NB4 (cell line): ENCODE data around the gene MCMBP.

Source experiments
- CTCF ChIP-seq: IDR thresholded peaks from one replicate; pipeline ENCODE4 v1.5.1; 2012; ENCODE audit warnings: low read depth, low read length
- MYC ChIP-seq: IDR thresholded peaks from 2 replicates; pipeline ENCODE4 v1.6.1; 2011; ENCODE audit warnings: low read depth, low read length
- POLR2A ChIP-seq: IDR thresholded peaks from 2 replicates; pipeline ENCODE4 v1.6.1; 2011; ENCODE audit warnings: mild to moderate bottlenecking; ENCODE audit not compliant: insufficient read length; ENCODE audit errors: extremely low read depth

- TF ChIP-seq CTCF (no peak), POLR2A (no peak), MYC (no peak)
These were observed 20.4 kb upstream of the MCMBP start for GRCh38 chr10:119893074-119893473.
